Adrenal gland (tissue), 5 donors: ENCODE data around the gene CCDC63.

Experiments used
- POLR2A ChIP-seq, 2 donors: fragments of 450-650 bp; IDR thresholded peaks; one replicate each; pipeline ENCODE4 v1.6.1; 2017; ENCODE audit warnings: antibody characterized with exemption in 2 of 2, mild to moderate bottlenecking in 2 of 2, moderate library complexity in 1 of 2
- TF ChIP-seq, protein P1 (sequence below), 6 experiments: fragments of 450-650 bp in 4 of 6; fragments of 200-600 bp in 2 of 6; sonication (generic) in 1 of 6; IDR thresholded peaks; 1 replicate in 5 of 6; 2 replicates in 1 of 6; pipeline versions ENCODE4 v1.5.1 to v1.8.0; 2016 to 2021; ENCODE audit warnings: antibody characterized with exemption in 6 of 6, mild to moderate bottlenecking in 2 of 6, moderate library complexity in 1 of 6
- donor health status: DM: no; HTN: no; CAD: no.

DNA sequence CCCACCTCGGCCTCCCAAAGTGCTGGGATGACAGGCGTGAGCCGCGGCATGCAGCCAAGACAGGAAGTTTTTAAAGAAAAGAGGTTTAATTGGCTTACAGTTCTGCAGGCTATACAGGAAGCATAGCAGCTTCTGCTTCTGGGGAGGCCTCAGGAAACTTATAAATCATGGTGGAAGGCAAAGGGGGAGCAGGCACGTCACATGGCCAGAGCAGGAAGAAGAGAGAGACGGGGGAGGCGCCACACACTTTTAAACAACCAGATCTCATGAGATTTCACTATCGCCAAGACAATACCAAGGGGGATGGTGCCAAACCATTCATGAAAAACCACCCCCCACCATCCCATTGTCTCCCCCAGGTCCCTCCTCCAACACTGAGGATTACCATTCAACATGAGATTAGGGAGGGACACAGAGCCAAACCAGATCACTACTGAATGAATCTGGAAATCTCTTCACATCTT, 14.1 kb downstream of the CCDC63 start:
- TF ChIP-seq, protein P1, sequence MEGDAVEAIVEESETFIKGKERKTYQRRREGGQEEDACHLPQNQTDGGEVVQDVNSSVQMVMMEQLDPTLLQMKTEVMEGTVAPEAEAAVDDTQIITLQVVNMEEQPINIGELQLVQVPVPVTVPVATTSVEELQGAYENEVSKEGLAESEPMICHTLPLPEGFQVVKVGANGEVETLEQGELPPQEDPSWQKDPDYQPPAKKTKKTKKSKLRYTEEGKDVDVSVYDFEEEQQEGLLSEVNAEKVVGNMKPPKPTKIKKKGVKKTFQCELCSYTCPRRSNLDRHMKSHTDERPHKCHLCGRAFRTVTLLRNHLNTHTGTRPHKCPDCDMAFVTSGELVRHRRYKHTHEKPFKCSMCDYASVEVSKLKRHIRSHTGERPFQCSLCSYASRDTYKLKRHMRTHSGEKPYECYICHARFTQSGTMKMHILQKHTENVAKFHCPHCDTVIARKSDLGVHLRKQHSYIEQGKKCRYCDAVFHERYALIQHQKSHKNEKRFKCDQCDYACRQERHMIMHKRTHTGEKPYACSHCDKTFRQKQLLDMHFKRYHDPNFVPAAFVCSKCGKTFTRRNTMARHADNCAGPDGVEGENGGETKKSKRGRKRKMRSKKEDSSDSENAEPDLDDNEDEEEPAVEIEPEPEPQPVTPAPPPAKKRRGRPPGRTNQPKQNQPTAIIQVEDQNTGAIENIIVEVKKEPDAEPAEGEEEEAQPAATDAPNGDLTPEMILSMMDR (IDR thresholded peaks at IDR 0.05): no peak
- no peak for TF ChIP-seq POLR2A (IDR thresholded peaks at IDR 0.05)
